ENCODE data around the gene DPEP1.

Gene DPEP1

DNA sequence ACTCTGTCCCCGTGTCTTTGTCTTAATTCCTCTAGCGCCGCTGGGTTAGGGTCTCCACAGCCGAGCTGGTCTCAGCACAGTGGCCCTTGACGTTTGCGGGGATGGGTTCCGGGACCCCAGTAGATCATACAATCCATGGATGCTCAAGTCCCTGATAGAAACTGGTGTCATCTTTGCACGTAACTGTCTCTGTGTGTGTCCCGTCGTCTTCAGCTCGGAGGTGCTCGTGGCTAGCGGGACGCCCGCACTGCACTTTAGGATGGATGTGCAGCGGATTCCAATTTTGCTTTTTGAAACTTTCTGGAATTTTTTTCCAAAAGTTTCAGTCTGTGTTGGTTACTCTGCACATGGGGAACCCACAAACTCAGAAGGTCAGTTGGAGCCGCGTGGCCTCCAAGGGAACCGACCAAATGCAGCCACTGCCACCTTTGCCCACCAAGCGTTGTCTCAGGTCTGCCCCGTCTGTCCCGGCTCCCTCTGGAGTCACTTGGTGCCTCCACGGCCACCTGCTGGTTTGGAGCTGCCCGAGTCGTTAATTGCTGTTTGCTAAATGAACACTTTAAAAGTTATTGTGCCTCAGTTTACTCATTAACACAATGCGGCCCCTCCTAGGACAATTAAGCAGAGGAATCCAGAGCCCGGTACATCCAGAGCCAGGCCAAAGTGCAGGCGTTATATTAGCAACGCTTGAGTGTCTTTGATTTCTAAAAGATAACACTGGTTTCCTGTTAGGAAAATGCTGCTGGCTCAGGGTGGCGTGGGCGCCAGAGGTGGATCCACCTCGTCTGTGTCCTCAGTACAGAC, 5.3 kb upstream of the DPEP1 start:
- POLR2A ChIA-PET, result no interaction called here
- TF ChIP-seq TARDBP (IDR thresholded peaks at IDR 0.05) (no peak), L3MBTL2 (conservative IDR thresholded peaks at IDR 0.05) (no peak), ARNT (IDR thresholded peaks at IDR 0.05) (no peak), FOXM1 (IDR thresholded peaks at IDR 0.05; ENCODE audit: borderline replicate concordance) (no peak), NFRKB (IDR thresholded peaks at IDR 0.05) (no peak), BHLHE40 (IDR thresholded peaks at IDR 0.05; ENCODE audit: borderline replicate concordance) (no peak), CTBP1 (IDR thresholded peaks at IDR 0.05; ENCODE audit: borderline replicate concordance) (no peak), SUZ12 (IDR thresholded peaks at IDR 0.05) (no peak), LEF1 (IDR thresholded peaks at IDR 0.05; ENCODE audit: borderline replicate concordance) (no peak), ZNF384 (IDR thresholded peaks at IDR 0.05) (no peak), FOXK2 (IDR thresholded peaks at IDR 0.05) (no peak), ELF4 (IDR thresholded peaks at IDR 0.05) (no peak), HDGF (IDR thresholded peaks at IDR 0.05; ENCODE audit: borderline replicate concordance) (no peak), FOXA1 (IDR thresholded peaks at IDR 0.05) (no peak), SP1 (IDR thresholded peaks at IDR 0.05) (no peak)
- TF ChIP-seq, protein P1, sequence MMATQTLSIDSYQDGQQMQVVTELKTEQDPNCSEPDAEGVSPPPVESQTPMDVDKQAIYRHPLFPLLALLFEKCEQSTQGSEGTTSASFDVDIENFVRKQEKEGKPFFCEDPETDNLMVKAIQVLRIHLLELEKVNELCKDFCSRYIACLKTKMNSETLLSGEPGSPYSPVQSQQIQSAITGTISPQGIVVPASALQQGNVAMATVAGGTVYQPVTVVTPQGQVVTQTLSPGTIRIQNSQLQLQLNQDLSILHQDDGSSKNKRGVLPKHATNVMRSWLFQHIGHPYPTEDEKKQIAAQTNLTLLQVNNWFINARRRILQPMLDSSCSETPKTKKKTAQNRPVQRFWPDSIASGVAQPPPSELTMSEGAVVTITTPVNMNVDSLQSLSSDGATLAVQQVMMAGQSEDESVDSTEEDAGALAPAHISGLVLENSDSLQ (IDR thresholded peaks at IDR 0.05), result no peak
- DNase-seq (ENCODE audit: extremely low spot score), result no peak
- CTCF ChIA-PET, result interaction anchor here (1.0 kb wide), 1 partner anchor 8 kb away, joined by 3 read pairs; no protein-coding TSS in a partner anchor

DNA sequence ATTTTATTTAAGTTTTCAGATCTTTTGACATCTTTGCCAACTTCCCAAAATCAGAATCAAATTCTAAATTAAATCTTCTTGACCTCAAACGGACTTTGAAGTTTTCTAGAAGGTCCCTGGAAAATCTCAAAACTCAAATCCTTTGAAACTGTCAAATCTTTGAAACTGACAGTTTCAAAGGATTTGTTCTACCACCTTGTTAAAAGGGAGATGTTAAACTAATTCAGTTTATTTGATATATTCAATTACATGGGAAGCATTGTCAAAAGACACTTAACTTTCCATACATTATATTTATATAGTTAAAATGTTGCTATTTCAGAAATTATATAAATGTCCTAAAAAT, 3.4 kb upstream of the DPEP1 start:
- no peak for DNase-seq (ENCODE audit: extremely low spot score)
- TF ChIP-seq SP1 (IDR thresholded peaks at IDR 0.05) (no peak), ELF4 (IDR thresholded peaks at IDR 0.05) (no peak), SUZ12 (IDR thresholded peaks at IDR 0.05) (no peak), ZNF384 (IDR thresholded peaks at IDR 0.05) (no peak), FOXA1 (IDR thresholded peaks at IDR 0.05) (no peak), BHLHE40 (IDR thresholded peaks at IDR 0.05; ENCODE audit: borderline replicate concordance) (no peak), FOXK2 (IDR thresholded peaks at IDR 0.05) (no peak), L3MBTL2 (conservative IDR thresholded peaks at IDR 0.05) (no peak), ARNT (IDR thresholded peaks at IDR 0.05) (no peak)
- TF ChIP-seq, protein P1 (IDR thresholded peaks at IDR 0.05), result no peak
- POLR2A ChIA-PET, result no interaction called here
- CTCF ChIA-PET, result no interaction called here

- TF ChIP-seq ELF4 (IDR thresholded peaks at IDR 0.05) (no peak), SP1 (IDR thresholded peaks at IDR 0.05) (no peak), SUZ12 (IDR thresholded peaks at IDR 0.05) (no peak), FOXA1 (IDR thresholded peaks at IDR 0.05) (no peak), ARNT (IDR thresholded peaks at IDR 0.05) (no peak), HDGF (IDR thresholded peaks at IDR 0.05; ENCODE audit: borderline replicate concordance) (no peak), ZNF384 (IDR thresholded peaks at IDR 0.05) (no peak), CTBP1 (IDR thresholded peaks at IDR 0.05; ENCODE audit: borderline replicate concordance) (no peak), L3MBTL2 (conservative IDR thresholded peaks at IDR 0.05) (no peak), FOXK2 (IDR thresholded peaks at IDR 0.05) (no peak), NFRKB (IDR thresholded peaks at IDR 0.05) (no peak), BHLHE40 (IDR thresholded peaks at IDR 0.05; ENCODE audit: borderline replicate concordance) (no peak)
- TF ChIP-seq, protein P1 (IDR thresholded peaks at IDR 0.05), result no peak
- no peak for DNase-seq (ENCODE audit: extremely low spot score)
- CTCF ChIA-PET, result no interaction called here
- POLR2A ChIA-PET, result interaction anchor here (1.5 kb wide), 1 partner anchor 47 kb away, joined by 3 read pairs; no protein-coding TSS in a partner anchor
Measured at GRCh38 chr16:89612415-89613166, 851 bp upstream of the DPEP1 start.

GRCh38 chr16:89613954-89614459, 565 bp downstream of the DPEP1 start:
- TF ChIP-seq SUZ12 (IDR thresholded peaks at IDR 0.05) (no peak), FOXM1 (IDR thresholded peaks at IDR 0.05; ENCODE audit: borderline replicate concordance) (no peak), FOXK2 (IDR thresholded peaks at IDR 0.05) (no peak), FOXA1 (IDR thresholded peaks at IDR 0.05) (no peak), SP1 (IDR thresholded peaks at IDR 0.05) (no peak), CTBP1 (IDR thresholded peaks at IDR 0.05; ENCODE audit: borderline replicate concordance) (no peak), LEF1 (IDR thresholded peaks at IDR 0.05; ENCODE audit: borderline replicate concordance) (no peak), L3MBTL2 (conservative IDR thresholded peaks at IDR 0.05) (no peak), ELF4 (IDR thresholded peaks at IDR 0.05) (no peak), HDGF (IDR thresholded peaks at IDR 0.05; ENCODE audit: borderline replicate concordance) (no peak), NFRKB (IDR thresholded peaks at IDR 0.05) (no peak), ARNT (IDR thresholded peaks at IDR 0.05) (no peak)
- TF ChIP-seq, protein P1 (IDR thresholded peaks at IDR 0.05), result no peak
- DNase-seq (ENCODE audit: extremely low spot score), result no peak
- CTCF ChIA-PET, result interaction anchor here (1.3 to 2.1 kb wide), 2 partner anchors 19 to 27 kb away, joined by 4 to 8 read pairs; no protein-coding TSS in a partner anchor
- POLR2A ChIA-PET, result interaction anchor here (1.0 to 1.5 kb wide), 3 partner anchors 41 to 49 kb away, joined by 3 to 4 read pairs (median 3); no protein-coding TSS in a partner anchor
